ENCODE measurements around the gene TENM4. TPM values are rescaled to one million over a fixed set of nuclear protein-coding genes. Genes with fewer than 3 reads are reported as not detected.

Gene TENM4
- total and polyA plus RNA-seq, 2 of the 8 experiments (the other 6 are each of a cell fraction or from before 2014, with no cell fraction given) = 3.5 to 7.2 TPM

DNA sequence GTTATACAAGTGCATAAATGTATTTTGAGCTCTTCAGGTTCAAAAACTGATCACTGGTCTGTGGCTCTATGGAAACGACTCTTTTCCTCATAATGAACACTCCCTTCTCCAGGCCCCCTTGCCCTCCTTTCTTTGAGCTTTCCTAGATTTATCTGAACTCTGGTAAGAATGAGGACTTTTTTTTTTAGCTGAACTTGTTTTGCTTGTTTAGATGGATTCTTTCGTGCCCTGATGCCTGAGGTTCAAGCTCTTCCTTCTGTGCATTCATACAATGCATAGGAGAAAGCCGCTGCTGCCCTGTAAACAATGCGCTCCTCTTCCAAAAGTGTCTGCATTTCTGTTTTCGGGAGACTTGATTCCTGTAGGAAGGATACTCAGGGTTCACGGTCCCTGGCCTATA lies 205.1 kb downstream of the TENM4 start:
- Histone ChIP-seq H4K8ac (ENCODE audit: extremely low read depth, insufficient read depth, low read length) (no peak overlapping the region), H3K14ac (ENCODE audit: insufficient read length) (no peak overlapping the region), H4K91ac (replicated peaks; ENCODE audit: insufficient read length, low read length) (no peak overlapping the region), H3K4me1 (replicated peaks in 1 of 4; ENCODE audit: control insufficient read depth in 3 of 4, insufficient read depth in 4 of 4, low read length in 3 of 4) (no peaks in the 10 kb centered on the region), H3K4me2 (ENCODE audit: insufficient read depth in 1 of 2, low read depth in 2 of 2, low read length in 2 of 2) (no peak overlapping the region), H3K4me3 (ENCODE audit: extremely low read depth in 1 of 4, insufficient read depth in 2 of 4, low read depth in 3 of 4, low read length in 4 of 4) (no peak overlapping the region), H2AK5ac (ENCODE audit: low read depth, low read length) (no peak overlapping the region), H2BK12ac (ENCODE audit: low read depth, low read length) (no peak overlapping the region), H3K79me1 (ENCODE audit: low read depth, low read length) (no peaks in the 10 kb centered on the region), H3K27ac (ENCODE audit: low read depth, low read length) (no peak overlapping the region), H4K5ac (ENCODE audit: insufficient read length, low read depth, low read length) (no peak overlapping the region), H3K79me2 (ENCODE audit: control insufficient read depth in 1 of 2, insufficient read depth in 2 of 2, low read length in 2 of 2) (no peaks in the 10 kb centered on the region), H3K23me2 (ENCODE audit: low read depth, low read length) (no peaks in the 10 kb centered on the region), H4K20me1 (replicated peaks in 1 of 2; ENCODE audit: control insufficient read depth in 1 of 2, insufficient read depth in 2 of 2, low read length in 2 of 2) (no peaks in the 10 kb centered on the region), H3K4ac (replicated peaks; ENCODE audit: insufficient read length, low read depth, low read length) (no peak overlapping the region), H3K56ac (replicated peaks; ENCODE audit: insufficient read length, low read depth, low read length) (no peak overlapping the region), H3K9me3 (ENCODE audit: insufficient read depth in 2 of 2, low read depth in 1 of 2, low read length in 1 of 2) (no peaks in the 10 kb centered on the region), H2BK5ac (ENCODE audit: low read depth, low read length) (no peak overlapping the region), H2BK120ac (replicated peaks; ENCODE audit: low read depth, low read length) (no peak overlapping the region), H3K23ac (ENCODE audit: insufficient read length) (no peak overlapping the region), H3K27me3 (replicated peaks in 1 of 4; ENCODE audit: control insufficient read depth in 3 of 4, extremely low read depth in 1 of 4, insufficient read depth in 3 of 4, low read length in 3 of 4) (no peaks in the 10 kb centered on the region), H3K9ac (replicated peaks in 1 of 4; ENCODE audit: extremely low read depth in 1 of 4, low read depth in 3 of 4, low read length in 3 of 4) (no peak overlapping the region), H2AFZ (ENCODE audit: low read length) (no peak overlapping the region), H3K18ac (ENCODE audit: extremely low read depth, low read length) (no peak overlapping the region), H3K36me3 (ENCODE audit: control insufficient read depth in 2 of 4, insufficient read depth in 4 of 4, low read length in 3 of 4) (no peaks in the 10 kb centered on the region), H2BK20ac (ENCODE audit: low read length) (no peak overlapping the region), H2BK15ac (ENCODE audit: low read length) (no peak overlapping the region)
- 91% methylated on average over 6 of the region's 6 CpGs; no CpG with 5 or more reads in 1 of the 2 experiments for WGBS, 2 experiments (ENCODE audit: extremely low coverage in 1 of 2, insufficient coverage in 1 of 2, insufficient read length in 1 of 2, insufficient replicate concordance in 2 of 2, low coverage in 1 of 2, low lambda C conversion rate in 2 of 2, missing lambda C conversion rate in 1 of 2)
- ChIA-PET POLR2A (ENCODE audit: partially characterized antibody) (interaction anchor here (0.6 to 0.7 kb wide), 2 partner anchors 15 to 104 kb away, joined by 3 read pairs; no protein-coding TSS in a partner anchor), CTCF (ENCODE audit: partially characterized antibody) (interaction anchor here (0.6 to 2.0 kb wide), 7 partner anchors 9 to 350 kb away, joined by 3 to 5 read pairs (median 3); no protein-coding TSS in a partner anchor)
- no peak for TF ChIP-seq SIRT6 (IDR thresholded peaks at IDR 0.05; ENCODE audit: low read length)
- no peak for TF ChIP-seq KDM4A (IDR thresholded peaks at IDR 0.05; ENCODE audit: low read depth, low read length, severe bottlenecking)
- TF ChIP-seq YY1 (IDR thresholded peaks at IDR 0.05; ENCODE audit: low read depth, low read length) = no peak
- no peak for FAIRE-seq
- DNase-seq (ENCODE audit: low read depth in 1 of 2, low spot score in 2 of 2) = no peak
